HepG2 (cell line): ENCODE results near the gene C15orf62. TPM values are rescaled to one million over a fixed set of nuclear protein-coding genes. Genes with fewer than 3 reads are reported as not detected.
A peak's percentile ranks its signal among the peaks of the same experiment; 100 is the strongest.

Experiments
- ATF1 ChIP-seq: IDR thresholded peaks from 2 replicates; pipeline ENCODE4 v1.6.1; 2016; ENCODE audit warnings: mild to moderate bottlenecking, control low read depth
- FOXC1 ChIP-seq: sonication (generic); formaldehyde crosslinking; IDR thresholded peaks from 2 replicates; pipeline ENCODE4 v1.8.0; 2022; ENCODE audit warnings: mild to moderate bottlenecking, missing genetic modification reagents, borderline replicate concordance
- KLF12 ChIP-seq: sonication (generic); formaldehyde crosslinking; IDR thresholded peaks from 2 replicates; pipeline ENCODE4 v1.4.0; 2020; ENCODE audit warnings: missing genetic modification reagents, borderline replicate concordance
- KLF16 ChIP-seq, 2 experiments: sonication (generic) in 1 of 2; formaldehyde crosslinking in 1 of 2; IDR thresholded peaks; 2 replicates each; pipeline versions ENCODE4 v1.6.1 to v1.8.0; 2016 to 2023; ENCODE audit warnings: missing genetic modification reagents in 2 of 2, missing compliant biosample characterization in 1 of 2
- PITX1 ChIP-seq: sonication (generic); formaldehyde crosslinking; IDR thresholded peaks from 2 replicates; pipeline ENCODE4 v1.5.1; 2020; ENCODE audit warnings: mild to moderate bottlenecking, missing genetic modification reagents
- PLRG1 ChIP-seq: fragments of 450-650 bp; conservative IDR thresholded peaks from 2 replicates; pipeline ENCODE4 v1.6.1; 2016
- POLR2AphosphoS5 ChIP-seq: IDR thresholded peaks from 2 replicates; pipeline ENCODE4 v1.6.1; 2012; ENCODE audit warnings: low read depth, low read length
- REXO4 ChIP-seq: sonication (generic); formaldehyde crosslinking; IDR thresholded peaks from 2 replicates; pipeline ENCODE4 v1.8.0; 2022; ENCODE audit warnings: missing genetic modification reagents, mild to moderate bottlenecking, borderline replicate concordance
- TBX2 ChIP-seq: sonication (generic); formaldehyde crosslinking; IDR thresholded peaks from 2 replicates; pipeline ENCODE4 v1.5.0; 2020; ENCODE audit warnings: missing genetic modification reagents, mild to moderate bottlenecking, borderline replicate concordance
- UBTF ChIP-seq: sonication (generic); formaldehyde crosslinking; IDR thresholded peaks from 2 replicates; pipeline ENCODE4 v1.4.0; 2020; ENCODE audit warnings: mild to moderate bottlenecking, missing genetic modification reagents
- ZFX ChIP-seq: sonication (generic); formaldehyde crosslinking; IDR thresholded peaks from 2 replicates; pipeline ENCODE4 v1.4.0; 2020; ENCODE audit warnings: mild to moderate bottlenecking, low read depth, missing genetic modification reagents, moderate library complexity
- ZNF274 ChIP-seq: sonication (generic); formaldehyde crosslinking; IDR thresholded peaks from 2 replicates; pipeline ENCODE4 v1.5.1; 2020; ENCODE audit warnings: mild to moderate bottlenecking, missing genetic modification reagents
- ZNF44 ChIP-seq: sonication (generic); formaldehyde crosslinking; IDR thresholded peaks from 2 replicates; pipeline ENCODE4 v1.5.1; 2020; ENCODE audit warnings: mild to moderate bottlenecking, missing genetic modification reagents
- ZNF549 ChIP-seq: sonication (generic); formaldehyde crosslinking; IDR thresholded peaks from 2 replicates; pipeline ENCODE4 v1.5.0; 2020; ENCODE audit warnings: missing genetic modification reagents
- ZNF574 ChIP-seq: sonication (generic); formaldehyde crosslinking; IDR thresholded peaks from 2 replicates; pipeline ENCODE4 v1.4.0; 2020; ENCODE audit warnings: missing genetic modification reagents
- ZNF609 ChIP-seq: sonication (generic); formaldehyde crosslinking; IDR thresholded peaks from 2 replicates; pipeline ENCODE4 v1.4.0; 2020; ENCODE audit warnings: mild to moderate bottlenecking, missing genetic modification reagents, borderline replicate concordance
- polyA plus RNA-seq, 8 experiments: library from polyadenylated mRNA; depleted of rRNA in 3 of 8; stranded (reverse) in 7 of 8; unstranded in 1 of 8; fragments of >200 nt; fragmentation: Illumina TruSeq in 4 of 8; extraction: Trizol in 4 of 8; gene quantifications; 2 replicates each; pipeline versions ENCODE4 v1.2.1 to v1.2.3, GENCODE V29; 2011 to 2016; ENCODE audit warnings: low read depth in 4 of 8, missing spikeins in 1 of 8, mixed read lengths in 1 of 8; ENCODE audit not compliant: insufficient read depth in 1 of 8
- total RNA-seq, 5 experiments: library from RNA; depleted of rRNA; stranded (reverse); fragments of >200 nt; fragmentation: Illumina TruSeq; extraction: Trizol; gene quantifications; 2 replicates each; pipeline ENCODE4 v1.2.3, GENCODE V29; 2016; ENCODE audit warnings: low read depth in 1 of 5

Gene C15orf62
- total and polyA plus RNA-seq, 2 of the 13 experiments (the other 11 are each of a cell fraction or from before 2014, with no cell fraction given), result 0.51 to 1.1 TPM

- TF ChIP-seq ZNF574 (CRISPR knock-in tag) (peak; percentile 93), UBTF (CRISPR knock-in tag) (peak; percentile 67), KLF12 (CRISPR knock-in tag) (peak; percentile 71), POLR2AphosphoS5 (peak; percentile 74), ZFX (CRISPR knock-in tag) (peak; percentile 99), PLRG1 (no peak), FOXC1 (CRISPR knock-in tag) (peak; percentile 81), ZNF44 (CRISPR knock-in tag) (peak; percentile 42; the same call in 1 of the 2 replicates), REXO4 (CRISPR knock-in tag) (no peak), ATF1 (CRISPR knock-in tag) (peak; percentile 86), ZNF609 (peak; percentile 18; the same call in 1 of the 2 replicates), ZNF274 (peak; percentile 77; the same call in 1 of the 2 replicates), PITX1 (no peak; the same call in 1 of the 2 replicates), TBX2 (CRISPR knock-in tag) (peak; percentile 68; the same call in 1 of the 2 replicates), KLF16 (CRISPR knock-in tag; IDR thresholded peaks at IDR 0.05) (peak in 1 of 2 experiments; percentile 6; a peak in 1 of 4 replicates), ZNF549 (CRISPR knock-in tag) (no peak)
These were observed 37.5 kb downstream of the C15orf62 start, which contains the start of the genes DNAJC17 and ZFYVE19 (continued) for GRCh38 chr15:40807028-40807887.
